ENCODE measurements around the gene LRFN5. TPM values are rescaled to one million over a fixed set of nuclear protein-coding genes. Genes with fewer than 3 reads are reported as not detected.

Gene LRFN5
- total RNA-seq, 1 experiment from 2014 or later: 1.3 TPM

DNA sequence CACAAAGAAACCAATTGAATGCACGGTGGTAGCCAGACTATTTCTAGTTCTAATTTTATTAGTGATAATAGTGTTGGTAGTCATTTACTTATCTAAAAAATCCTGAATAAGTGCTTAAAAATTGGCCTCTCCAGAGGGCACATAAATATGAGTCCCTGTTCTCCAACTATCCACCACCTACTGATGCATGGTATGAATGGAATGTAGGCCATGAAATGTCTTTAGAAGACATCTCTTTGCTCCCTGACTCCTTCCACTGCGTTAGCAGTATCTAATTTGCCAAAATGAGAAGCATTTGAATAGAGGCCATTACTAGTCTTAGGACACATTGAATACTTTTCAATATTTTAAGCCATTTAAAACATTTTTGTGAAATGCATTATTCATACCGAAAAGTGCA is 261.7 kb downstream of the LRFN5 start:
- WGBS (ENCODE audit: extremely low coverage, insufficient read length, low lambda C conversion rate): no CpG with 5 or more reads among the region's 3 CpGs

More for the DNA sequence above, 261.7 kb downstream of the LRFN5 start:
- peaks cover 0 to 5% of the 10 kb centered on the region in 2 experiments; a peak in 3 of 4 replicates for H3K4me1 Mint-ChIP-seq
- Histone ChIP-seq H3T11ph (ENCODE audit: low read length) (no peak overlapping the region), H3K4me2 (ENCODE audit: insufficient read depth, insufficient read length, low read length) (no peak overlapping the region), H4K8ac (replicated peaks; ENCODE audit: insufficient read length, low read depth, low read length) (no peak overlapping the region), H2BK12ac (ENCODE audit: insufficient read length, low read depth, low read length) (no peak overlapping the region), H3K23me2 (ENCODE audit: insufficient read length, low read depth, low read length, poor library complexity, severe bottlenecking) (no peaks in the 10 kb centered on the region), H2AFZ (ENCODE audit: low read length) (no peak overlapping the region), H3K79me1 (ENCODE audit: insufficient read depth, low read depth, low read length, poor library complexity, severe bottlenecking) (no peaks in the 10 kb centered on the region), H3K56ac (ENCODE audit: insufficient read length, low read depth, low read length) (no peak overlapping the region), H4K91ac (ENCODE audit: insufficient read length, low read depth, low read length) (no peak overlapping the region), H2BK20ac (ENCODE audit: low read depth, low read length, poor library complexity, severe bottlenecking) (no peak overlapping the region), H4K20me1 (ENCODE audit: control insufficient read depth, insufficient read depth, insufficient read length) (no peaks in the 10 kb centered on the region), H3K4me1 (ENCODE audit: insufficient read depth, low read length) (no peaks in the 10 kb centered on the region), H3K27ac (ENCODE audit: insufficient read length, low read depth, low read length) (no peak overlapping the region), H4K5ac (ENCODE audit: insufficient read length, low read depth, low read length) (no peak overlapping the region), H3K9me3 (ENCODE audit: control insufficient read depth, low read depth, low read length) (no peaks in the 10 kb centered on the region), H2BK120ac (ENCODE audit: low read depth, low read length, poor library complexity, severe bottlenecking) (no peak overlapping the region), H2AK5ac (ENCODE audit: insufficient read length, low read length) (no peak overlapping the region), H3K23ac (ENCODE audit: insufficient read length, low read depth, low read length) (no peak overlapping the region), H3K4ac (ENCODE audit: low read depth, low read length) (no peak overlapping the region), H3K18ac (ENCODE audit: insufficient read length, low read depth, low read length) (no peak overlapping the region), H3K9ac (ENCODE audit: extremely low read depth, insufficient read length, low read length) (no peak overlapping the region), H3K27me3 (ENCODE audit: insufficient read depth, low read length) (no peaks in the 10 kb centered on the region), H3K14ac (ENCODE audit: insufficient read depth, low read length) (no peak overlapping the region), H2BK15ac (ENCODE audit: low read depth, low read length) (no peak overlapping the region), H2BK5ac (ENCODE audit: insufficient read length, low read length) (no peak overlapping the region), H3K79me2 (ENCODE audit: insufficient read depth, low read length) (no peaks in the 10 kb centered on the region)
- no peaks in the 10 kb centered on the region for H3K27me3 Mint-ChIP-seq (ENCODE audit: low read depth)
- peaks cover 12 to 14% of the 10 kb centered on the region in 2 experiments; a peak in 4 of 5 replicates for H3K9me3 Mint-ChIP-seq
- TF ChIP-seq, protein P1, sequence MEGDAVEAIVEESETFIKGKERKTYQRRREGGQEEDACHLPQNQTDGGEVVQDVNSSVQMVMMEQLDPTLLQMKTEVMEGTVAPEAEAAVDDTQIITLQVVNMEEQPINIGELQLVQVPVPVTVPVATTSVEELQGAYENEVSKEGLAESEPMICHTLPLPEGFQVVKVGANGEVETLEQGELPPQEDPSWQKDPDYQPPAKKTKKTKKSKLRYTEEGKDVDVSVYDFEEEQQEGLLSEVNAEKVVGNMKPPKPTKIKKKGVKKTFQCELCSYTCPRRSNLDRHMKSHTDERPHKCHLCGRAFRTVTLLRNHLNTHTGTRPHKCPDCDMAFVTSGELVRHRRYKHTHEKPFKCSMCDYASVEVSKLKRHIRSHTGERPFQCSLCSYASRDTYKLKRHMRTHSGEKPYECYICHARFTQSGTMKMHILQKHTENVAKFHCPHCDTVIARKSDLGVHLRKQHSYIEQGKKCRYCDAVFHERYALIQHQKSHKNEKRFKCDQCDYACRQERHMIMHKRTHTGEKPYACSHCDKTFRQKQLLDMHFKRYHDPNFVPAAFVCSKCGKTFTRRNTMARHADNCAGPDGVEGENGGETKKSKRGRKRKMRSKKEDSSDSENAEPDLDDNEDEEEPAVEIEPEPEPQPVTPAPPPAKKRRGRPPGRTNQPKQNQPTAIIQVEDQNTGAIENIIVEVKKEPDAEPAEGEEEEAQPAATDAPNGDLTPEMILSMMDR (conservative IDR thresholded peaks at IDR 0.05): no peak
- H3K36me3 Mint-ChIP-seq (ENCODE audit: insufficient read depth in 1 of 3, low read depth in 3 of 3): peaks cover 2 to 15% (median 4%) of the 10 kb centered on the region in 3 experiments; a peak in 6 of 7 replicates
- DNase-seq: no peak
- H3K4me3 Mint-ChIP-seq: no peak overlapping the region
- H3K27ac Mint-ChIP-seq: no peak overlapping the region
